ENCODE data around the gene BOD1L2. TPM values are rescaled to one million over a fixed set of nuclear protein-coding genes. Genes with fewer than 3 reads are reported as not detected.
A peak's percentile ranks its signal among the peaks of the same experiment; 100 is the strongest.

Gene BOD1L2
- total and polyA plus RNA-seq, 2 of the 13 experiments (the other 11 are each of a cell fraction or from before 2014, with no cell fraction given): not detected

DNA sequence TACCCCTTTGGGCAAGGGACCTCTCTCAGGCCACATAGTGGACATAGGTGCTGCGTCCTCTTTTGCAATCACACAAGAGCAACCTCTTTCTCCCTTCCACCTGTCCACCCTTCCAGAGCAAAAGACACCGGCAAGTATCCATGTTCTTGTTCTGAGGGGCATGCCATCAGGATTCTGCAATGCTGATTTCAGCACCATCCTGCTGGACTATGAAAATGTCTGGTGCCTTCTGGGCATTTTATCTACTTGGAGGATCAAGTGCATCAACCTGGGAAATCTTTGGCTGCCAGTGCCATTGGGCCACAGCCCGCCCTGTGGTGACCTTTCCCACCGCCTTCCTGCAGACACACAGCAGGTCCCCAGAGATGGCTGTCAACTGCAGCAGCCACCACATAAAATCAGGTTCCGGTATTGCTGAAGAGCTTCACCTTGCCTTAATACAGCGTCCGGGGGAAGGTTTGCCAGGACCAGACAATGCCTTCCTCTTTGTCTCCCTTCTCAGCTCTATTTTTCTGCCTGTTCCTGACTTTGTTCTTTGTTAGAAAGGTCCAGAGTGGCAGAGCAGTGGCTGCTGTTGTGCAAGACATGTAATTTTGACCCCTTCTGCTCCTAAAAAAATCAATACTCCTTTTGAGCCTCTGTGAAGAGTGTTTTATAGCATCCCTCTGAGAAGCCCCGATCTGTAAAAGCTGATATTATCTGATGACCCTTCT, 18.5 kb upstream of the BOD1L2 start (continued):
- TF ChIP-seq, protein P1, sequence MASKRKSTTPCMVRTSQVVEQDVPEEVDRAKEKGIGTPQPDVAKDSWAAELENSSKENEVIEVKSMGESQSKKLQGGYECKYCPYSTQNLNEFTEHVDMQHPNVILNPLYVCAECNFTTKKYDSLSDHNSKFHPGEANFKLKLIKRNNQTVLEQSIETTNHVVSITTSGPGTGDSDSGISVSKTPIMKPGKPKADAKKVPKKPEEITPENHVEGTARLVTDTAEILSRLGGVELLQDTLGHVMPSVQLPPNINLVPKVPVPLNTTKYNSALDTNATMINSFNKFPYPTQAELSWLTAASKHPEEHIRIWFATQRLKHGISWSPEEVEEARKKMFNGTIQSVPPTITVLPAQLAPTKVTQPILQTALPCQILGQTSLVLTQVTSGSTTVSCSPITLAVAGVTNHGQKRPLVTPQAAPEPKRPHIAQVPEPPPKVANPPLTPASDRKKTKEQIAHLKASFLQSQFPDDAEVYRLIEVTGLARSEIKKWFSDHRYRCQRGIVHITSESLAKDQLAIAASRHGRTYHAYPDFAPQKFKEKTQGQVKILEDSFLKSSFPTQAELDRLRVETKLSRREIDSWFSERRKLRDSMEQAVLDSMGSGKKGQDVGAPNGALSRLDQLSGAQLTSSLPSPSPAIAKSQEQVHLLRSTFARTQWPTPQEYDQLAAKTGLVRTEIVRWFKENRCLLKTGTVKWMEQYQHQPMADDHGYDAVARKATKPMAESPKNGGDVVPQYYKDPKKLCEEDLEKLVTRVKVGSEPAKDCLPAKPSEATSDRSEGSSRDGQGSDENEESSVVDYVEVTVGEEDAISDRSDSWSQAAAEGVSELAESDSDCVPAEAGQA (IDR thresholded peaks at IDR 0.05; ENCODE audit: low read depth): no peak
- TF ChIP-seq, protein P1 (CRISPR knock-in tag; IDR thresholded peaks at IDR 0.05; ENCODE audit: borderline replicate concordance): no peak
- TF ChIP-seq ZNF644 (CRISPR knock-in tag; IDR thresholded peaks at IDR 0.05; ENCODE audit: low read depth) (no peak), ONECUT2 (CRISPR knock-in tag; IDR thresholded peaks at IDR 0.05) (0 out of 2 replicates have a peak, but pooled peaks have one; percentile 50), ELF3 (CRISPR knock-in tag; IDR thresholded peaks at IDR 0.05) (no peak), BORCS8-MEF2B (CRISPR knock-in tag; IDR thresholded peaks at IDR 0.05) (no peak), ZNF337 (CRISPR knock-in tag; IDR thresholded peaks at IDR 0.05; ENCODE audit: borderline replicate concordance, low read depth) (no peak), MXI1 (IDR thresholded peaks at IDR 0.05; ENCODE audit: borderline replicate concordance, low read depth, low read length) (no peak), HNRNPLL (IDR thresholded peaks at IDR 0.05; ENCODE audit: low read depth, low read length, poor library complexity, severe bottlenecking) (no peak), NFE2L2 (IDR thresholded peaks at IDR 0.05; ENCODE audit: low read length) (no peak), SOX5 (CRISPR knock-in tag; IDR thresholded peaks at IDR 0.05; ENCODE audit: borderline replicate concordance) (0 out of 2 replicates have a peak, but pooled peaks have one; percentile 20), KLF9 (CRISPR knock-in tag; IDR thresholded peaks at IDR 0.05; ENCODE audit: low read depth) (no peak), AGO1 (IDR thresholded peaks at IDR 0.05; ENCODE audit: low read depth, low read length, poor library complexity, severe bottlenecking) (no peak), MTF1 (CRISPR knock-in tag; IDR thresholded peaks at IDR 0.05) (no peak)
- TF ChIP-seq, protein P2, sequence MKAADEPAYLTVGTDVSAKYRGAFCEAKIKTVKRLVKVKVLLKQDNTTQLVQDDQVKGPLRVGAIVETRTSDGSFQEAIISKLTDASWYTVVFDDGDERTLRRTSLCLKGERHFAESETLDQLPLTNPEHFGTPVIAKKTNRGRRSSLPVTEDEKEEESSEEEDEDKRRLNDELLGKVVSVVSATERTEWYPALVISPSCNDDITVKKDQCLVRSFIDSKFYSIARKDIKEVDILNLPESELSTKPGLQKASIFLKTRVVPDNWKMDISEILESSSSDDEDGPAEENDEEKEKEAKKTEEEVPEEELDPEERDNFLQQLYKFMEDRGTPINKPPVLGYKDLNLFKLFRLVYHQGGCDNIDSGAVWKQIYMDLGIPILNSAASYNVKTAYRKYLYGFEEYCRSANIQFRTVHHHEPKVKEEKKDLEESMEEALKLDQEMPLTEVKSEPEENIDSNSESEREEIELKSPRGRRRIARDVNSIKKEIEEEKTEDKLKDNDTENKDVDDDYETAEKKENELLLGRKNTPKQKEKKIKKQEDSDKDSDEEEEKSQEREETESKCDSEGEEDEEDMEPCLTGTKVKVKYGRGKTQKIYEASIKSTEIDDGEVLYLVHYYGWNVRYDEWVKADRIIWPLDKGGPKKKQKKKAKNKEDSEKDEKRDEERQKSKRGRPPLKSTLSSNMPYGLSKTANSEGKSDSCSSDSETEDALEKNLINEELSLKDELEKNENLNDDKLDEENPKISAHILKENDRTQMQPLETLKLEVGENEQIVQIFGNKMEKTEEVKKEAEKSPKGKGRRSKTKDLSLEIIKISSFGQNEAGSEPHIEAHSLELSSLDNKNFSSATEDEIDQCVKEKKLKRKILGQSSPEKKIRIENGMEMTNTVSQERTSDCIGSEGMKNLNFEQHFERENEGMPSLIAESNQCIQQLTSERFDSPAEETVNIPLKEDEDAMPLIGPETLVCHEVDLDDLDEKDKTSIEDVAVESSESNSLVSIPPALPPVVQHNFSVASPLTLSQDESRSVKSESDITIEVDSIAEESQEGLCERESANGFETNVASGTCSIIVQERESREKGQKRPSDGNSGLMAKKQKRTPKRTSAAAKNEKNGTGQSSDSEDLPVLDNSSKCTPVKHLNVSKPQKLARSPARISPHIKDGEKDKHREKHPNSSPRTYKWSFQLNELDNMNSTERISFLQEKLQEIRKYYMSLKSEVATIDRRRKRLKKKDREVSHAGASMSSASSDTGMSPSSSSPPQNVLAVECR (CRISPR knock-in tag; IDR thresholded peaks at IDR 0.05; ENCODE audit: borderline replicate concordance): no peak
- TF ChIP-seq, protein P3, sequence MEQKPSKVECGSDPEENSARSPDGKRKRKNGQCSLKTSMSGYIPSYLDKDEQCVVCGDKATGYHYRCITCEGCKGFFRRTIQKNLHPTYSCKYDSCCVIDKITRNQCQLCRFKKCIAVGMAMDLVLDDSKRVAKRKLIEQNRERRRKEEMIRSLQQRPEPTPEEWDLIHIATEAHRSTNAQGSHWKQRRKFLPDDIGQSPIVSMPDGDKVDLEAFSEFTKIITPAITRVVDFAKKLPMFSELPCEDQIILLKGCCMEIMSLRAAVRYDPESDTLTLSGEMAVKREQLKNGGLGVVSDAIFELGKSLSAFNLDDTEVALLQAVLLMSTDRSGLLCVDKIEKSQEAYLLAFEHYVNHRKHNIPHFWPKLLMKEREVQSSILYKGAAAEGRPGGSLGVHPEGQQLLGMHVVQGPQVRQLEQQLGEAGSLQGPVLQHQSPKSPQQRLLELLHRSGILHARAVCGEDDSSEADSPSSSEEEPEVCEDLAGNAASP (CRISPR knock-in tag; IDR thresholded peaks at IDR 0.05; ENCODE audit: borderline replicate concordance): no peak
- TF ChIP-seq, protein P4, sequence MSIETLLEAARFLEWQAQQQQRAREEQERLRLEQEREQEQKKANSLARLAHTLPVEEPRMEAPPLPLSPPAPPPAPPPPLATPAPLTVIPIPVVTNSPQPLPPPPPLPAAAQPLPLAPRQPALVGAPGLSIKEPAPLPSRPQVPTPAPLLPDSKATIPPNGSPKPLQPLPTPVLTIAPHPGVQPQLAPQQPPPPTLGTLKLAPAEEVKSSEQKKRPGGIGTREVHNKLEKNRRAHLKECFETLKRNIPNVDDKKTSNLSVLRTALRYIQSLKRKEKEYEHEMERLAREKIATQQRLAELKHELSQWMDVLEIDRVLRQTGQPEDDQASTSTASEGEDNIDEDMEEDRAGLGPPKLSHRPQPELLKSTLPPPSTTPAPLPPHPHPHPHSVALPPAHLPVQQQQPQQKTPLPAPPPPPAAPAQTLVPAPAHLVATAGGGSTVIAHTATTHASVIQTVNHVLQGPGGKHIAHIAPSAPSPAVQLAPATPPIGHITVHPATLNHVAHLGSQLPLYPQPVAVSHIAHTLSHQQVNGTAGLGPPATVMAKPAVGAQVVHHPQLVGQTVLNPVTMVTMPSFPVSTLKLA (IDR thresholded peaks at IDR 0.05): no peak
